GM23338 (cell line): ENCODE measurements around the gene LGALS8. TPM values are rescaled to one million over a fixed set of nuclear protein-coding genes. Genes with fewer than 3 reads are reported as not detected.
A peak's percentile ranks its signal among the peaks of the same experiment; 100 is the strongest.

ENCODE experiments used
- ATAC-seq: fragments of 200-7000 bp; cut with Tn5 transposase; 3 replicates; pipeline ENCODE4 v1.9.1; 2020
- DNase-seq: peaks from one replicate; pipeline ENCODE4 v3.0.0-alpha.2; 2015; ENCODE audit warnings: low spot score
- H2AFZ ChIP-seq: fragments of 200-600 bp; sonication (generic); 2 replicates; pipeline ENCODE4 v1.8.0; 2016; ENCODE audit warnings: antibody characterized with exemption, mild to moderate bottlenecking, moderate library complexity
- H3F3A ChIP-seq: fragments of 200-600 bp; sonication (generic); replicated peaks from 2 replicates; pipeline ENCODE4 v1.8.0; 2017; ENCODE audit warnings: antibody characterized with exemption, mixed run types, low read depth
- H3K27ac ChIP-seq: fragments of 200-600 bp; sonication (generic); 2 replicates; pipeline ENCODE4 v1.6.1; 2016; ENCODE audit warnings: low read depth
- H3K27me3 ChIP-seq: fragments of 200-600 bp; sonication (generic); 2 replicates; pipeline ENCODE4 v1.8.0; 2016; ENCODE audit warnings: mild to moderate bottlenecking, mixed run types, moderate library complexity; ENCODE audit not compliant: insufficient read depth
- H3K36me3 ChIP-seq: fragments of 200-600 bp; sonication (generic); 2 replicates; pipeline ENCODE4 v1.8.0; 2016; ENCODE audit warnings: mild to moderate bottlenecking; ENCODE audit not compliant: insufficient read depth
- H3K4me1 ChIP-seq: fragments of 200-600 bp; sonication (generic); 2 replicates; pipeline ENCODE4 v1.8.0; 2016; ENCODE audit warnings: mild to moderate bottlenecking, moderate library complexity; ENCODE audit not compliant: insufficient read depth
- H3K4me2 ChIP-seq: fragments of 200-600 bp; sonication (generic); 2 replicates; pipeline ENCODE4 v1.7.1; 2017; ENCODE audit warnings: mixed run types
- H3K4me3 ChIP-seq: fragments of 200-600 bp; sonication (generic); 2 replicates; pipeline ENCODE4 v1.6.1; 2016; ENCODE audit warnings: mixed run types
- H3K79me2 ChIP-seq: fragments of 200-600 bp; sonication (generic); replicated peaks from 2 replicates; pipeline ENCODE4 v1.8.0; 2017; ENCODE audit warnings: mild to moderate bottlenecking; ENCODE audit not compliant: insufficient read depth
- H3K9me2 ChIP-seq: fragments of 200-600 bp; sonication (generic); 2 replicates; pipeline ENCODE4 v1.8.0; 2017; ENCODE audit not compliant: insufficient read depth
- H4K20me1 ChIP-seq: fragments of 200-600 bp; sonication (generic); replicated peaks from 2 replicates; pipeline ENCODE4 v1.8.0; 2017; ENCODE audit warnings: mild to moderate bottlenecking; ENCODE audit not compliant: insufficient read depth
- H3K27ac Mint-ChIP-seq: 2 replicates; pipeline ENCODE4 v1.8.0; 2020; ENCODE audit warnings: inconsistent platforms, mild to moderate bottlenecking, moderate library complexity, mixed read lengths
- H3K27me3 Mint-ChIP-seq: 3 replicates; pipeline ENCODE4 v1.8.0; 2022; ENCODE audit warnings: low read depth, mild to moderate bottlenecking, moderate library complexity, mixed read lengths, inconsistent platforms; ENCODE audit not compliant: insufficient read depth, poor library complexity
- H3K36me3 Mint-ChIP-seq: 3 replicates; pipeline ENCODE4 v1.8.0; 2021; ENCODE audit warnings: low read depth, mild to moderate bottlenecking, inconsistent platforms, moderate library complexity, mixed read lengths
- H3K4me1 Mint-ChIP-seq: 3 replicates; pipeline ENCODE4 v1.8.0; 2020; ENCODE audit warnings: mild to moderate bottlenecking, inconsistent platforms, mixed read lengths
- H3K4me3 Mint-ChIP-seq: 3 replicates; pipeline ENCODE4 v1.8.0; 2021; ENCODE audit warnings: moderate library complexity, mild to moderate bottlenecking, inconsistent platforms, mixed read lengths
- H3K9me3 Mint-ChIP-seq: 3 replicates; pipeline ENCODE4 v1.8.0; 2020; ENCODE audit warnings: moderate library complexity, mild to moderate bottlenecking, inconsistent platforms, mixed read lengths
- CREB1 ChIP-seq: fragments of 250-450 bp; sonication (Bioruptor Pico); IDR thresholded peaks from 2 replicates; pipeline ENCODE4 v1.5.0; 2020; ENCODE audit warnings: low read depth, mild to moderate bottlenecking, moderate library complexity
- EZH2 ChIP-seq: fragments of 200-600 bp; sonication (generic); IDR thresholded peaks from one replicate; pipeline ENCODE4 v1.8.0; 2017; ENCODE audit warnings: antibody characterized with exemption, mild to moderate bottlenecking, low read depth; ENCODE audit not compliant: unreplicated experiment
- EZH2phosphoT487 ChIP-seq: fragments of 200-600 bp; sonication (generic); IDR thresholded peaks from one replicate; pipeline ENCODE4 v1.8.1; 2018; ENCODE audit warnings: antibody characterized with exemption; ENCODE audit not compliant: unreplicated experiment
- JUNB ChIP-seq: IDR thresholded peaks from one replicate; pipeline ENCODE4 v1.6.1; 2016; ENCODE audit warnings: antibody characterized with exemption; ENCODE audit not compliant: unreplicated experiment
- NANOG ChIP-seq: IDR thresholded peaks from 2 replicates; pipeline ENCODE4 v1.6.1; 2016; ENCODE audit warnings: antibody characterized with exemption, borderline replicate concordance
- POLR2AphosphoS5 ChIP-seq: IDR thresholded peaks from 2 replicates; pipeline ENCODE4 v1.6.1; 2016; ENCODE audit warnings: antibody characterized with exemption, low read depth
- STAT1 ChIP-seq: IDR thresholded peaks from one replicate; pipeline ENCODE4 v1.6.1; 2016; ENCODE audit warnings: antibody characterized with exemption; ENCODE audit not compliant: unreplicated experiment
- ZNF114 ChIP-seq: fragments of 250-450 bp; sonication (Bioruptor Pico); IDR thresholded peaks from 2 replicates; pipeline ENCODE4 v1.5.0; 2020; ENCODE audit warnings: mild to moderate bottlenecking, moderate library complexity
- ZNF331 ChIP-seq: fragments of 250-450 bp; sonication (Bioruptor Pico); IDR thresholded peaks from 2 replicates; pipeline ENCODE4 v1.5.0; 2020; ENCODE audit warnings: low read depth, mild to moderate bottlenecking, moderate library complexity
- polyA plus RNA-seq: library from polyadenylated mRNA; unstranded; fragments of >200 nt; fragmentation: Nextera tagmentation; extraction: Ambion mirVana; gene quantifications from 2 replicates; pipeline ENCODE4 v1.2.1, GENCODE V29; 2016
- total RNA-seq: library from RNA; depleted of rRNA; stranded (reverse); fragments of >200 nt; shearing (Covaris generic); gene quantifications from 2 replicates; pipeline ENCODE4 v1.2.3, GENCODE V29; 2014
- TF ChIP-seq, protein P1 (sequence below): IDR thresholded peaks from one replicate; pipeline ENCODE4 v1.6.1; 2018; ENCODE audit warnings: antibody characterized with exemption; ENCODE audit not compliant: unreplicated experiment
- TF ChIP-seq, protein P2 (sequence below): fragments of 250-450 bp; sonication (Bioruptor Pico); IDR thresholded peaks from 2 replicates; pipeline ENCODE4 v1.5.0; 2020; ENCODE audit warnings: mild to moderate bottlenecking, moderate library complexity
- TF ChIP-seq, protein P3 (sequence below): IDR thresholded peaks from 2 replicates; pipeline ENCODE4 v1.6.1; 2016; ENCODE audit warnings: antibody characterized with exemption
- TF ChIP-seq, protein P4 (sequence below), 2 experiments: fragments of 200-600 bp in 1 of 2; sonication (generic) in 1 of 2; conservative IDR thresholded peaks; 2 replicates each; pipeline versions ENCODE4 v1.5.1 to v1.6.1; 2016 to 2017; ENCODE audit warnings: antibody characterized with exemption in 2 of 2, low read depth in 2 of 2, mild to moderate bottlenecking in 2 of 2, moderate library complexity in 1 of 2

LGALS8 gene
- total and polyA plus RNA-seq, 2 experiments from 2014 or later: 10.1 to 11.5 TPM

DNA sequence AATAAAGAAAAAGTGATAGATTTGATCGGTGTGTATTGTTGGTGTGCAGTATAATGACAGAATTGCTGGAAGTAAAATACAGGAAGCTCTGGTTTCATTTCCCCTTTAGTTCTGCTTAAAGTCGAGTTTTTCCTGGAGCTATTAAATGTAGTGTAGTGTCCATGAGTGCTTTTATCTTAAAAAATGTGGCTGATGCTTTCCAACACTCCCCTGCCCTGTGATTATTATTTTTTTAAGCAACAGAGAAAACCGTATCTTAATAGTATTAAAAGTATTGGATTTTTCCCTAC lies 1.1 kb downstream of the LGALS8 start:
- ATAC-seq (no peak), DNase-seq (no peak)
- no peaks in the 10 kb centered on the region for H3K79me2 ChIP-seq
- H3K9me2 ChIP-seq: no peaks in the 10 kb centered on the region
- no peaks in the 10 kb centered on the region; the same call in 1 of the 2 replicates for H3K36me3 ChIP-seq
- no peaks in the 10 kb centered on the region for H3F3A ChIP-seq
- peaks cover 4% of the 10 kb centered on the region; the same call in 1 of the 2 replicates for H3K4me1 ChIP-seq
- H3K4me3 Mint-ChIP-seq: peak overlapping the region; percentile 89
- no peaks in the 10 kb centered on the region for H3K9me3 Mint-ChIP-seq
- peak overlapping the region; percentile 85 for H3K4me2 ChIP-seq
- H3K27ac Mint-ChIP-seq: 0 out of 2 replicates have a peak overlapping the region, but pooled peaks have one; percentile 10
- peak overlapping the region; percentile 92 for H2AFZ ChIP-seq
- H3K4me3 ChIP-seq: peak overlapping the region; percentile 77
- TF ChIP-seq ZNF114 (CRISPR knock-in tag) (no peak), STAT1 (no peak), POLR2AphosphoS5 (no peak), ZNF331 (CRISPR knock-in tag) (no peak), JUNB (no peak), EZH2phosphoT487 (no peak), EZH2 (no peak), CREB1 (CRISPR knock-in tag) (no peak), NANOG (no peak)
- TF ChIP-seq, protein P1, sequence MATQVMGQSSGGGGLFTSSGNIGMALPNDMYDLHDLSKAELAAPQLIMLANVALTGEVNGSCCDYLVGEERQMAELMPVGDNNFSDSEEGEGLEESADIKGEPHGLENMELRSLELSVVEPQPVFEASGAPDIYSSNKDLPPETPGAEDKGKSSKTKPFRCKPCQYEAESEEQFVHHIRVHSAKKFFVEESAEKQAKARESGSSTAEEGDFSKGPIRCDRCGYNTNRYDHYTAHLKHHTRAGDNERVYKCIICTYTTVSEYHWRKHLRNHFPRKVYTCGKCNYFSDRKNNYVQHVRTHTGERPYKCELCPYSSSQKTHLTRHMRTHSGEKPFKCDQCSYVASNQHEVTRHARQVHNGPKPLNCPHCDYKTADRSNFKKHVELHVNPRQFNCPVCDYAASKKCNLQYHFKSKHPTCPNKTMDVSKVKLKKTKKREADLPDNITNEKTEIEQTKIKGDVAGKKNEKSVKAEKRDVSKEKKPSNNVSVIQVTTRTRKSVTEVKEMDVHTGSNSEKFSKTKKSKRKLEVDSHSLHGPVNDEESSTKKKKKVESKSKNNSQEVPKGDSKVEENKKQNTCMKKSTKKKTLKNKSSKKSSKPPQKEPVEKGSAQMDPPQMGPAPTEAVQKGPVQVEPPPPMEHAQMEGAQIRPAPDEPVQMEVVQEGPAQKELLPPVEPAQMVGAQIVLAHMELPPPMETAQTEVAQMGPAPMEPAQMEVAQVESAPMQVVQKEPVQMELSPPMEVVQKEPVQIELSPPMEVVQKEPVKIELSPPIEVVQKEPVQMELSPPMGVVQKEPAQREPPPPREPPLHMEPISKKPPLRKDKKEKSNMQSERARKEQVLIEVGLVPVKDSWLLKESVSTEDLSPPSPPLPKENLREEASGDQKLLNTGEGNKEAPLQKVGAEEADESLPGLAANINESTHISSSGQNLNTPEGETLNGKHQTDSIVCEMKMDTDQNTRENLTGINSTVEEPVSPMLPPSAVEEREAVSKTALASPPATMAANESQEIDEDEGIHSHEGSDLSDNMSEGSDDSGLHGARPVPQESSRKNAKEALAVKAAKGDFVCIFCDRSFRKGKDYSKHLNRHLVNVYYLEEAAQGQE: no peak
- TF ChIP-seq, protein P2, sequence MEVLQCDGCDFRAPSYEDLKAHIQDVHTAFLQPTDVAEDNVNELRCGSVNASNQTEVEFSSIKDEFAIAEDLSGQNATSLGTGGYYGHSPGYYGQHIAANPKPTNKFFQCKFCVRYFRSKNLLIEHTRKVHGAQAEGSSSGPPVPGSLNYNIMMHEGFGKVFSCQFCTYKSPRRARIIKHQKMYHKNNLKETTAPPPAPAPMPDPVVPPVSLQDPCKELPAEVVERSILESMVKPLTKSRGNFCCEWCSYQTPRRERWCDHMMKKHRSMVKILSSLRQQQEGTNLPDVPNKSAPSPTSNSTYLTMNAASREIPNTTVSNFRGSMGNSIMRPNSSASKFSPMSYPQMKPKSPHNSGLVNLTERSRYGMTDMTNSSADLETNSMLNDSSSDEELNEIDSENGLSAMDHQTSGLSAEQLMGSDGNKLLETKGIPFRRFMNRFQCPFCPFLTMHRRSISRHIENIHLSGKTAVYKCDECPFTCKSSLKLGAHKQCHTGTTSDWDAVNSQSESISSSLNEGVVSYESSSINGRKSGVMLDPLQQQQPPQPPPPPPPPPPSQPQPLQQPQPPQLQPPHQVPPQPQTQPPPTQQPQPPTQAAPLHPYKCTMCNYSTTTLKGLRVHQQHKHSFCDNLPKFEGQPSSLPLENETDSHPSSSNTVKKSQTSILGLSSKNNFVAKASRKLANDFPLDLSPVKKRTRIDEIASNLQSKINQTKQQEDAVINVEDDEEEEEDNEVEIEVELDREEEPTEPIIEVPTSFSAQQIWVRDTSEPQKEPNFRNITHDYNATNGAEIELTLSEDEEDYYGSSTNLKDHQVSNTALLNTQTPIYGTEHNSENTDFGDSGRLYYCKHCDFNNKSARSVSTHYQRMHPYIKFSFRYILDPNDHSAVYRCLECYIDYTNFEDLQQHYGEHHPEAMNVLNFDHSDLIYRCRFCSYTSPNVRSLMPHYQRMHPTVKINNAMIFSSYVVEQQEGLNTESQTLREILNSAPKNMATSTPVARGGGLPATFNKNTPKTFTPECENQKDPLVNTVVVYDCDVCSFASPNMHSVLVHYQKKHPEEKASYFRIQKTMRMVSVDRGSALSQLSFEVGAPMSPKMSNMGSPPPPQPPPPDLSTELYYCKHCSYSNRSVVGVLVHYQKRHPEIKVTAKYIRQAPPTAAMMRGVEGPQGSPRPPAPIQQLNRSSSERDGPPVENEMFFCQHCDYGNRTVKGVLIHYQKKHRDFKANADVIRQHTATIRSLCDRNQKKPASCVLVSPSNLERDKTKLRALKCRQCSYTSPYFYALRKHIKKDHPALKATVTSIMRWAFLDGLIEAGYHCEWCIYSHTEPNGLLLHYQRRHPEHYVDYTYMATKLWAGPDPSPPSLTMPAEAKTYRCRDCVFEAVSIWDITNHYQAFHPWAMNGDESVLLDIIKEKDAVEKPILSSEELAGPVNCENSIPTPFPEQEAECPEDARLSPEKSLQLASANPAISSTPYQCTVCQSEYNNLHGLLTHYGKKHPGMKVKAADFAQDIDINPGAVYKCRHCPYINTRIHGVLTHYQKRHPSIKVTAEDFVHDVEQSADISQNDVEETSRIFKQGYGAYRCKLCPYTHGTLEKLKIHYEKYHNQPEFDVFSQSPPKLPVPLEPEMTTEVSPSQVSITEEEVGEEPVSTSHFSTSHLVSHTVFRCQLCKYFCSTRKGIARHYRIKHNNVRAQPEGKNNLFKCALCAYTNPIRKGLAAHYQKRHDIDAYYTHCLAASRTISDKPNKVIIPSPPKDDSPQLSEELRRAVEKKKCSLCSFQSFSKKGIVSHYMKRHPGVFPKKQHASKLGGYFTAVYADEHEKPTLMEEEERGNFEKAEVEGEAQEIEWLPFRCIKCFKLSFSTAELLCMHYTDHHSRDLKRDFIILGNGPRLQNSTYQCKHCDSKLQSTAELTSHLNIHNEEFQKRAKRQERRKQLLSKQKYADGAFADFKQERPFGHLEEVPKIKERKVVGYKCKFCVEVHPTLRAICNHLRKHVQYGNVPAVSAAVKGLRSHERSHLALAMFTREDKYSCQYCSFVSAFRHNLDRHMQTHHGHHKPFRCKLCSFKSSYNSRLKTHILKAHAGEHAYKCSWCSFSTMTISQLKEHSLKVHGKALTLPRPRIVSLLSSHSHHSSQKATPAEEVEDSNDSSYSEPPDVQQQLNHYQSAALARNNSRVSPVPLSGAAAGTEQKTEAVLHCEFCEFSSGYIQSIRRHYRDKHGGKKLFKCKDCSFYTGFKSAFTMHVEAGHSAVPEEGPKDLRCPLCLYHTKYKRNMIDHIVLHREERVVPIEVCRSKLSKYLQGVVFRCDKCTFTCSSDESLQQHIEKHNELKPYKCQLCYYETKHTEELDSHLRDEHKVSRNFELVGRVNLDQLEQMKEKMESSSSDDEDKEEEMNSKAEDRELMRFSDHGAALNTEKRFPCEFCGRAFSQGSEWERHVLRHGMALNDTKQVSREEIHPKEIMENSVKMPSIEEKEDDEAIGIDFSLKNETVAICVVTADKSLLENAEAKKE (CRISPR knock-in tag): no peak
- TF ChIP-seq, protein P3, sequence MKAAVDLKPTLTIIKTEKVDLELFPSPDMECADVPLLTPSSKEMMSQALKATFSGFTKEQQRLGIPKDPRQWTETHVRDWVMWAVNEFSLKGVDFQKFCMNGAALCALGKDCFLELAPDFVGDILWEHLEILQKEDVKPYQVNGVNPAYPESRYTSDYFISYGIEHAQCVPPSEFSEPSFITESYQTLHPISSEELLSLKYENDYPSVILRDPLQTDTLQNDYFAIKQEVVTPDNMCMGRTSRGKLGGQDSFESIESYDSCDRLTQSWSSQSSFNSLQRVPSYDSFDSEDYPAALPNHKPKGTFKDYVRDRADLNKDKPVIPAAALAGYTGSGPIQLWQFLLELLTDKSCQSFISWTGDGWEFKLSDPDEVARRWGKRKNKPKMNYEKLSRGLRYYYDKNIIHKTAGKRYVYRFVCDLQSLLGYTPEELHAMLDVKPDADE: no peak
- TF ChIP-seq, protein P4, sequence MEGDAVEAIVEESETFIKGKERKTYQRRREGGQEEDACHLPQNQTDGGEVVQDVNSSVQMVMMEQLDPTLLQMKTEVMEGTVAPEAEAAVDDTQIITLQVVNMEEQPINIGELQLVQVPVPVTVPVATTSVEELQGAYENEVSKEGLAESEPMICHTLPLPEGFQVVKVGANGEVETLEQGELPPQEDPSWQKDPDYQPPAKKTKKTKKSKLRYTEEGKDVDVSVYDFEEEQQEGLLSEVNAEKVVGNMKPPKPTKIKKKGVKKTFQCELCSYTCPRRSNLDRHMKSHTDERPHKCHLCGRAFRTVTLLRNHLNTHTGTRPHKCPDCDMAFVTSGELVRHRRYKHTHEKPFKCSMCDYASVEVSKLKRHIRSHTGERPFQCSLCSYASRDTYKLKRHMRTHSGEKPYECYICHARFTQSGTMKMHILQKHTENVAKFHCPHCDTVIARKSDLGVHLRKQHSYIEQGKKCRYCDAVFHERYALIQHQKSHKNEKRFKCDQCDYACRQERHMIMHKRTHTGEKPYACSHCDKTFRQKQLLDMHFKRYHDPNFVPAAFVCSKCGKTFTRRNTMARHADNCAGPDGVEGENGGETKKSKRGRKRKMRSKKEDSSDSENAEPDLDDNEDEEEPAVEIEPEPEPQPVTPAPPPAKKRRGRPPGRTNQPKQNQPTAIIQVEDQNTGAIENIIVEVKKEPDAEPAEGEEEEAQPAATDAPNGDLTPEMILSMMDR (conservative IDR thresholded peaks at IDR 0.05; ENCODE audit: low read depth in 2 of 2): no peak
- no peaks in the 10 kb centered on the region for H3K36me3 Mint-ChIP-seq
- peaks cover 13% of the 10 kb centered on the region for H3K27me3 Mint-ChIP-seq
- H3K27ac ChIP-seq: no peak overlapping the region
- H3K4me1 Mint-ChIP-seq: peaks cover 7% of the 10 kb centered on the region; the same call in 2 of the 3 replicates
- H4K20me1 ChIP-seq: no peaks in the 10 kb centered on the region
- H3K27me3 ChIP-seq: peaks cover 33% of the 10 kb centered on the region
